ENCODE results near the gene SIRPG.

SIRPG gene

GRCh38 chr20:1628621-1629020 is 29.0 kb downstream of the SIRPG start:
- no peak for TF ChIP-seq CTCF (IDR thresholded peaks at IDR 0.05; ENCODE audit: low read depth, low read length)

GRCh38 chr20:1627200-1627550 is 30.4 kb downstream of the SIRPG start:
- TF ChIP-seq CTCF (IDR thresholded peaks at IDR 0.05; ENCODE audit: low read depth, low read length), result no peak
- DNase-seq (ENCODE audit: extremely low read depth, low read depth), result no peak

More at GRCh38 chr20:1628621-1629020, 29.0 kb downstream of the SIRPG start:
- no peak for DNase-seq (ENCODE audit: extremely low read depth, low read depth)

- no peak for DNase-seq (ENCODE audit: extremely low read depth, low read depth)
These were observed 30.9 kb downstream of the SIRPG start for GRCh38 chr20:1626528-1627199.

GRCh38 chr20:1625083-1625690 is 32.4 kb downstream of the SIRPG start:
- DNase-seq (ENCODE audit: extremely low read depth, low read depth), result no peak
- TF ChIP-seq CTCF (IDR thresholded peaks at IDR 0.05; ENCODE audit: low read depth, low read length), result no peak

More at GRCh38 chr20:1626528-1627199, 30.9 kb downstream of the SIRPG start:
- no peak for TF ChIP-seq CTCF (IDR thresholded peaks at IDR 0.05; ENCODE audit: low read depth, low read length)

GRCh38 chr20:1623501-1624205 is 33.9 kb downstream of the SIRPG start:
- no peak for DNase-seq (ENCODE audit: extremely low read depth, low read depth)
- no peak for TF ChIP-seq CTCF (IDR thresholded peaks at IDR 0.05; ENCODE audit: low read depth, low read length)

- DNase-seq (ENCODE audit: extremely low read depth, low read depth), result no peak
- no peak for TF ChIP-seq CTCF (IDR thresholded peaks at IDR 0.05; ENCODE audit: low read depth, low read length)
These were observed 35.1 kb downstream of the SIRPG start for GRCh38 chr20:1622450-1622849.

GRCh38 chr20:1621316-1621715 is 36.3 kb downstream of the SIRPG start:
- DNase-seq (ENCODE audit: extremely low read depth, low read depth), result no peak
- no peak for TF ChIP-seq CTCF (IDR thresholded peaks at IDR 0.05; ENCODE audit: low read depth, low read length)

Data from AG09319 (cell line).